HG03521 (cell line): ENCODE measurements around the gene CHMP4B.
A peak's percentile ranks its signal among the peaks of the same experiment; 100 is the strongest.

ENCODE experiments used
- ATAC-seq: cut with Tn5 transposase; IDR thresholded peaks from one replicate; pipeline ENCODE4 v1.9.1; 2021; ENCODE audit warnings: mild to moderate bottlenecking, moderate library complexity; ENCODE audit not compliant: unreplicated experiment

CHMP4B gene

GRCh38 chr20:33859751-33860150 lies 48.6 kb downstream of the CHMP4B start:
- ATAC-seq: no peak

- ATAC-seq: no peak
Measured at GRCh38 chr20:33861458-33861857, 50.3 kb downstream of the CHMP4B start.

GRCh38 chr20:33862709-33863403 lies 51.7 kb downstream of the CHMP4B start:
- no peak for ATAC-seq

- ATAC-seq: no peak
Measured at GRCh38 chr20:33863440-33864323, 52.5 kb downstream of the CHMP4B start.

GRCh38 chr20:33864324-33864963 lies 53.3 kb downstream of the CHMP4B start:
- ATAC-seq: no peak

GRCh38 chr20:33865761-33866370 lies 54.7 kb downstream of the CHMP4B start:
- no peak for ATAC-seq

GRCh38 chr20:33866398-33867100 lies 55.4 kb downstream of the CHMP4B start:
- ATAC-seq: no peak

GRCh38 chr20:33868042-33868441 lies 56.9 kb downstream of the CHMP4B start:
- ATAC-seq: no peak

- ATAC-seq: no peak
Measured at GRCh38 chr20:33868595-33868994, 57.4 kb downstream of the CHMP4B start.

- ATAC-seq: no peak
Measured at GRCh38 chr20:33869283-33869682, 58.1 kb downstream of the CHMP4B start.

- no peak for ATAC-seq
Measured at GRCh38 chr20:33871362-33871761, 60.2 kb downstream of the CHMP4B start.

GRCh38 chr20:33874129-33874528 lies 63.0 kb downstream of the CHMP4B start:
- no peak for ATAC-seq

GRCh38 chr20:33875055-33875454 lies 63.9 kb downstream of the CHMP4B start:
- no peak for ATAC-seq

- ATAC-seq: no peak
Measured at GRCh38 chr20:33875534-33876026, 64.4 kb downstream of the CHMP4B start.

GRCh38 chr20:33878583-33878982 lies 67.4 kb downstream of the CHMP4B start:
- no peak for ATAC-seq

- no peak for ATAC-seq
Measured at GRCh38 chr20:33880396-33880795, 69.2 kb downstream of the CHMP4B start.

GRCh38 chr20:33881989-33882388 lies 70.8 kb downstream of the CHMP4B start:
- no peak for ATAC-seq

GRCh38 chr20:33882481-33882880 lies 71.3 kb downstream of the CHMP4B start:
- ATAC-seq: no peak

GRCh38 chr20:33883164-33883563 lies 72.0 kb downstream of the CHMP4B start:
- peak; percentile 77 for ATAC-seq

GRCh38 chr20:33884633-33885032 lies 73.5 kb downstream of the CHMP4B start:
- ATAC-seq: no peak
